HL-60 (cell line): ENCODE measurements around the gene GSK3B.

Experiments
- DNase-seq, 2 experiments: peaks; one replicate each; pipeline ENCODE4 v3.0.0-alpha.2; 2010 to 2020; ENCODE audit warnings: low read depth in 1 of 2, low spot score in 1 of 2
- H3K27ac ChIP-seq: fragments of 250-450 bp; sonication (Bioruptor Pico); replicated peaks from 2 replicates; pipeline ENCODE4 v1.5.1; 2020; ENCODE audit warnings: mild to moderate bottlenecking, moderate library complexity
- H3K27me3 ChIP-seq: fragments of 250-450 bp; sonication (Bioruptor Pico); 2 replicates; pipeline ENCODE4 v1.5.1; 2021; ENCODE audit warnings: mild to moderate bottlenecking, moderate library complexity; ENCODE audit not compliant: insufficient read depth, poor library complexity, severe bottlenecking
- H3K4me3 ChIP-seq: replicated peaks from 2 replicates; pipeline ENCODE4 v1.5.1; 2011; ENCODE audit warnings: mild to moderate bottlenecking, control low read depth, low read length; ENCODE audit not compliant: insufficient read depth
- GABPA ChIP-seq: IDR thresholded peaks from 2 replicates; pipeline ENCODE4 v1.6.1; 2012; ENCODE audit warnings: low read depth
- POLR2AphosphoS5 ChIP-seq: IDR thresholded peaks from 2 replicates; pipeline ENCODE4 v1.6.1; 2012; ENCODE audit warnings: low read depth
- REST ChIP-seq: IDR thresholded peaks from 2 replicates; pipeline ENCODE4 v1.6.1; 2012; ENCODE audit warnings: low read depth; ENCODE audit not compliant: insufficient replicate concordance
- SPI1 ChIP-seq: IDR thresholded peaks from 2 replicates; pipeline ENCODE4 v1.6.1; 2012; ENCODE audit warnings: low read depth, mild to moderate bottlenecking, borderline replicate concordance
- TF ChIP-seq, protein P1 (sequence below): IDR thresholded peaks from one replicate; pipeline ENCODE4 v1.5.1; 2011; ENCODE audit warnings: low read length, control low read depth, inconsistent platforms; ENCODE audit not compliant: insufficient read depth

The GSK3B gene

GRCh38 chr3:119912220-119912619 is 182.0 kb downstream of the GSK3B start:
- TF ChIP-seq GABPA (no peak), POLR2AphosphoS5 (no peak), SPI1 (no peak), REST (no peak)
- TF ChIP-seq, protein P1, sequence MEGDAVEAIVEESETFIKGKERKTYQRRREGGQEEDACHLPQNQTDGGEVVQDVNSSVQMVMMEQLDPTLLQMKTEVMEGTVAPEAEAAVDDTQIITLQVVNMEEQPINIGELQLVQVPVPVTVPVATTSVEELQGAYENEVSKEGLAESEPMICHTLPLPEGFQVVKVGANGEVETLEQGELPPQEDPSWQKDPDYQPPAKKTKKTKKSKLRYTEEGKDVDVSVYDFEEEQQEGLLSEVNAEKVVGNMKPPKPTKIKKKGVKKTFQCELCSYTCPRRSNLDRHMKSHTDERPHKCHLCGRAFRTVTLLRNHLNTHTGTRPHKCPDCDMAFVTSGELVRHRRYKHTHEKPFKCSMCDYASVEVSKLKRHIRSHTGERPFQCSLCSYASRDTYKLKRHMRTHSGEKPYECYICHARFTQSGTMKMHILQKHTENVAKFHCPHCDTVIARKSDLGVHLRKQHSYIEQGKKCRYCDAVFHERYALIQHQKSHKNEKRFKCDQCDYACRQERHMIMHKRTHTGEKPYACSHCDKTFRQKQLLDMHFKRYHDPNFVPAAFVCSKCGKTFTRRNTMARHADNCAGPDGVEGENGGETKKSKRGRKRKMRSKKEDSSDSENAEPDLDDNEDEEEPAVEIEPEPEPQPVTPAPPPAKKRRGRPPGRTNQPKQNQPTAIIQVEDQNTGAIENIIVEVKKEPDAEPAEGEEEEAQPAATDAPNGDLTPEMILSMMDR: no peak
- Histone ChIP-seq H3K4me3 (no peak overlapping the region), H3K27ac (no peak overlapping the region), H3K27me3 (no peaks in the 10 kb centered on the region)
- DNase-seq: peak in 1 of 2 experiments; percentile 12

DNA sequence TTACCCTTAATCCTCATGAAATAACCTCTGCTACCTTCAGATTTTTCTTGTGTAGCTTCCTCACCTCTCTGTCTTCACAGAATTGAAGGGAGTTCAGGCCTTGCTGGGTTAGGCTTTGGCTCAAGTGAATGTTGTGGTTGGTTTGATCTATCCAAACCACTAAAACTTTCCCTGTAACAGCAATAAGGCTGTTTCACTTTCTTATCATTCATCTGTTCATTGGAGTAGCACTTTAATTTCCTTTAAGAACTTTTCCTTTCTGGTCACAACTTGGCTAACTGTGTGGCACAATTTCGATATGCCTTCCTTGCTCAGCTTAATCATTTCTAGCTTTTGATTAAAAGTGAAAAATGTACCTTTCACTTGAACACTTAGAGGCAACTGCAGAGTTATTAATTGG is 182.5 kb downstream of the GSK3B start:
- no peak overlapping the region for H3K27ac ChIP-seq
- no peak for TF ChIP-seq POLR2AphosphoS5
- no peak overlapping the region for H3K4me3 ChIP-seq
- DNase-seq: no peak
- H3K27me3 ChIP-seq: no peaks in the 10 kb centered on the region

DNA sequence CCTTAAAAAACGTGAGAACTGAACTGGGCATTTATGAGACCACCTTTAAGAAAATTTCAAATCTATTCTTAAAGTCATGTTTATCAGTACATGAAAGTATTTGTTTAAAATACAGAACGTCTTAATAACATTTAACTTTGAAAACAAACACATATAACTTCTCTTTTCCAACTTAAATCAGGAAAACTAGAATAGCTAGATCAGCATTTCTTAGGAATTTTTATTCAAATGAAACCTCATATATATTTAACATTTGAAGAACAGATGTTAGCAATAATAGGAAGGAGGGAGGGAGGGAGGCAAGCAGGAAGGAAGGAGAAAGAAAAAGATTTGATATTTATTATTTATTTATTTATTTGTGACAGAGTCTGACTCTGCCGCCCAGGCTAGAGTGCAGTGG is 192.2 kb downstream of the GSK3B start:
- no peak for TF ChIP-seq SPI1
- no peak for DNase-seq
- Histone ChIP-seq H3K27me3 (no peaks in the 10 kb centered on the region), H3K27ac (no peak overlapping the region), H3K4me3 (no peak overlapping the region)

- no peaks in the 10 kb centered on the region for H3K27me3 ChIP-seq
These were observed 193.1 kb downstream of the GSK3B start for GRCh38 chr3:119901148-119901547.

More at GRCh38 chr3:119901148-119901547, 193.1 kb downstream of the GSK3B start:
- no peak overlapping the region for H3K4me3 ChIP-seq
- H3K27ac ChIP-seq: no peak overlapping the region
- TF ChIP-seq REST: no peak
- no peak for TF ChIP-seq SPI1
- no peak for TF ChIP-seq GABPA
- no peak for TF ChIP-seq POLR2AphosphoS5
- TF ChIP-seq, protein P1: no peak
- no peak for DNase-seq
